Large intestine (tissue), 3 donors: ENCODE measurements around the gene TP53I11. TPM values are rescaled to one million over a fixed set of nuclear protein-coding genes. Genes with fewer than 3 reads are reported as not detected.
A peak's percentile ranks its signal among the peaks of the same experiment; 100 is the strongest.

Experiments
- DNase-seq, 2 donors: peaks; one replicate each; pipeline versions ENCODE4 v3.0.0 to v3.0.0-alpha.2; 2013
- H3K27ac ChIP-seq: one replicate; pipeline ENCODE4 v1.5.1; 2013; ENCODE audit warnings: low read length
- H3K27me3 ChIP-seq: 2 replicates; pipeline ENCODE4 v1.6.1; 2013; ENCODE audit warnings: low read length; ENCODE audit not compliant: control insufficient read depth, insufficient read depth
- H3K36me3 ChIP-seq: 2 replicates; pipeline ENCODE4 v1.6.1; 2013; ENCODE audit warnings: low read length; ENCODE audit not compliant: control insufficient read depth, insufficient read depth
- H3K4me1 ChIP-seq: one replicate; pipeline ENCODE4 v1.6.1; 2013; ENCODE audit warnings: low read length; ENCODE audit not compliant: control insufficient read depth, insufficient read depth
- H3K4me3 ChIP-seq: one replicate; pipeline ENCODE4 v1.5.1; 2013; ENCODE audit warnings: low read length
- H3K9me3 ChIP-seq: one replicate; pipeline ENCODE4 v1.6.1; 2013; ENCODE audit warnings: mild to moderate bottlenecking, low read depth, low read length, moderate library complexity; ENCODE audit not compliant: control insufficient read depth
- WGBS: methylation state at CpG from one replicate; pipeline ENCODE4 v1.1.5; 2013; ENCODE audit warnings: low lambda C conversion rate; ENCODE audit not compliant: insufficient coverage; 5-methylcytosine and 5-hydroxymethylcytosine counted together
- polyA plus RNA-seq: library from polyadenylated mRNA; unstranded; fragments of 120-200 nt; gene quantifications from one replicate; pipeline ENCODE4 v1.2.1, GENCODE V29; 2013

TP53I11 gene
- polyA plus RNA-seq, 1 donor, result 59.4 TPM

- Histone ChIP-seq H3K4me3 (no peak overlapping the region), H3K9me3 (no peaks in the 10 kb centered on the region), H3K27ac (peak overlapping the region; percentile 58), H3K27me3 (no peaks in the 10 kb centered on the region), H3K36me3 (no peaks in the 10 kb centered on the region), H3K4me1 (peaks cover 54% of the 10 kb centered on the region)
- WGBS, result 100% methylated on average over 1 of the region's 3 CpGs
- no peak for DNase-seq
Measured at GRCh38 chr11:44959064-44959463, 8.4 kb upstream of the TP53I11 start.

- Histone ChIP-seq H3K4me3 (no peak overlapping the region), H3K4me1 (peaks cover 53% of the 10 kb centered on the region), H3K9me3 (no peaks in the 10 kb centered on the region), H3K36me3 (no peaks in the 10 kb centered on the region), H3K27ac (peak overlapping the region; percentile 38), H3K27me3 (no peaks in the 10 kb centered on the region)
- DNase-seq, result peak; percentile 82 to 85
- no CpG with 5 or more reads among the region's 8 CpGs for WGBS
Measured at GRCh38 chr11:44957776-44958564, 7.3 kb upstream of the TP53I11 start.

- Histone ChIP-seq H3K27me3 (no peaks in the 10 kb centered on the region), H3K9me3 (no peaks in the 10 kb centered on the region), H3K36me3 (no peaks in the 10 kb centered on the region), H3K4me3 (no peak overlapping the region), H3K27ac (no peak overlapping the region), H3K4me1 (peaks cover 62% of the 10 kb centered on the region)
- no CpG with 5 or more reads among the region's 35 CpGs for WGBS
- no peak for DNase-seq
Measured at GRCh38 chr11:44957040-44957515, 6.4 kb upstream of the TP53I11 start.

- Histone ChIP-seq H3K9me3 (no peaks in the 10 kb centered on the region), H3K4me1 (peaks cover 68% of the 10 kb centered on the region), H3K27me3 (no peaks in the 10 kb centered on the region), H3K27ac (peak overlapping the region; percentile 78), H3K4me3 (no peak overlapping the region), H3K36me3 (no peaks in the 10 kb centered on the region)
- peak; percentile 84 to 90 for DNase-seq
- WGBS, result 100% methylated on average over 1 of the region's 5 CpGs
Measured at GRCh38 chr11:44955015-44955738, 4.5 kb upstream of the TP53I11 start.

- peak overlapping the region; percentile 78 for H3K27ac ChIP-seq
- DNase-seq, result no peak
- no CpG with 5 or more reads among the region's 12 CpGs for WGBS
- H3K4me3 ChIP-seq, result no peak overlapping the region
- peaks cover 66% of the 10 kb centered on the region for H3K4me1 ChIP-seq
- no peaks in the 10 kb centered on the region for H3K36me3 ChIP-seq
- H3K9me3 ChIP-seq, result no peaks in the 10 kb centered on the region
- H3K27me3 ChIP-seq, result no peaks in the 10 kb centered on the region
Measured at GRCh38 chr11:44954051-44954906, 3.6 kb upstream of the TP53I11 start.

- Histone ChIP-seq H3K4me1 (peaks cover 56% of the 10 kb centered on the region), H3K4me3 (no peak overlapping the region), H3K36me3 (no peaks in the 10 kb centered on the region), H3K27me3 (no peaks in the 10 kb centered on the region), H3K27ac (peak overlapping the region; percentile 8), H3K9me3 (no peaks in the 10 kb centered on the region)
- DNase-seq, result peak in 1 of 2 donors; percentile 49
- WGBS, result no CpG with 5 or more reads among the region's 3 CpGs
Measured at GRCh38 chr11:44952500-44953260, 2.0 kb upstream of the TP53I11 start.

- H3K27me3 ChIP-seq, result no peaks in the 10 kb centered on the region
- H3K4me1 ChIP-seq, result peaks cover 50% of the 10 kb centered on the region
- no peak overlapping the region for H3K4me3 ChIP-seq
- H3K9me3 ChIP-seq, result no peaks in the 10 kb centered on the region
- no peak for DNase-seq
- H3K36me3 ChIP-seq, result no peaks in the 10 kb centered on the region
- no CpG with 5 or more reads among the region's 2 CpGs for WGBS
- peak overlapping the region; percentile 8 for H3K27ac ChIP-seq
Measured at GRCh38 chr11:44952082-44952481, 1.4 kb upstream of the TP53I11 start.

- H3K9me3 ChIP-seq, result no peaks in the 10 kb centered on the region
- peak overlapping the region; percentile 92 for H3K4me3 ChIP-seq
- DNase-seq, result peak in 1 of 2 donors; percentile 51
- peaks cover 13% of the 10 kb centered on the region for H3K36me3 ChIP-seq
- peaks cover 32% of the 10 kb centered on the region for H3K4me1 ChIP-seq
- H3K27me3 ChIP-seq, result no peaks in the 10 kb centered on the region
- peak overlapping the region; percentile 54 for H3K27ac ChIP-seq
- no CpG with 5 or more reads among the region's 63 CpGs for WGBS
Measured at GRCh38 chr11:44950031-44950624, 555 bp downstream of the TP53I11 start.

GRCh38 chr11:44949160-44950030 lies 1.3 kb downstream of the TP53I11 start:
- H3K27ac ChIP-seq, result peak overlapping the region; percentile 54
- H3K36me3 ChIP-seq, result peaks cover 15% of the 10 kb centered on the region
- DNase-seq, result peak in 1 of 2 donors; percentile 71
- WGBS, result no CpG with 5 or more reads among the region's 57 CpGs
- H3K4me3 ChIP-seq, result peak overlapping the region; percentile 92
- H3K9me3 ChIP-seq, result no peaks in the 10 kb centered on the region
- H3K27me3 ChIP-seq, result no peaks in the 10 kb centered on the region
- H3K4me1 ChIP-seq, result peaks cover 26% of the 10 kb centered on the region
